HEK293T (cell line): ENCODE results near the gene HAO1.

Experiments used
- BHLHE40 ChIP-seq: fragments of 450-650 bp; IDR thresholded peaks from 2 replicates; pipeline ENCODE4 v1.6.1; 2016; ENCODE audit warnings: mild to moderate bottlenecking, moderate library complexity, borderline replicate concordance
- FOXA1 ChIP-seq: fragments of 450-650 bp; IDR thresholded peaks from 2 replicates; pipeline ENCODE4 v1.6.1; 2016; ENCODE audit warnings: mild to moderate bottlenecking
- HDGF ChIP-seq: fragments of 450-650 bp; IDR thresholded peaks from 2 replicates; pipeline ENCODE4 v1.6.1; 2017; ENCODE audit warnings: antibody characterized with exemption, borderline replicate concordance
- LEF1 ChIP-seq: fragments of 450-650 bp; IDR thresholded peaks from 2 replicates; pipeline ENCODE4 v1.6.1; 2017; ENCODE audit warnings: mild to moderate bottlenecking, borderline replicate concordance
- NFRKB ChIP-seq: fragments of 450-650 bp; IDR thresholded peaks from 2 replicates; pipeline ENCODE4 v1.6.1; 2016; ENCODE audit warnings: mild to moderate bottlenecking, moderate library complexity
- PKNOX1 ChIP-seq: fragments of 450-650 bp; IDR thresholded peaks from 2 replicates; pipeline ENCODE4 v1.6.1; 2016
- TARDBP ChIP-seq: fragments of 450-650 bp; IDR thresholded peaks from 2 replicates; pipeline ENCODE4 v1.6.1; 2016
- ZNF384 ChIP-seq: fragments of 450-650 bp; IDR thresholded peaks from 2 replicates; pipeline ENCODE4 v1.6.1; 2016

GRCh38 chr20:7950387-7950786 is 10.1 kb upstream of the HAO1 start:
- TF ChIP-seq TARDBP (no peak), LEF1 (no peak), HDGF (no peak), BHLHE40 (no peak), PKNOX1 (no peak), FOXA1 (no peak), ZNF384 (no peak), NFRKB (no peak)
